Fibroblast of skin of abdomen (primary cell): ENCODE measurements around the gene ADH1A. TPM values are rescaled to one million over a fixed set of nuclear protein-coding genes. Genes with fewer than 3 reads are reported as not detected.
"Not testable (repeated sequence)": the region's sequence is repeated elsewhere in the genome, so short reads cannot be mapped to it uniquely, and the experiment has no call there.

Experiments
- DNase-seq: peaks from one replicate; pipeline ENCODE4 v3.0.0-alpha.2; 2013
- polyA plus RNA-seq, 2 experiments: library from polyadenylated mRNA; unstranded; fragments of 120-200 nt; gene quantifications; one replicate each; pipeline ENCODE4 v1.2.1, GENCODE V29; 2013; ENCODE audit not compliant: insufficient read length in 2 of 2

ADH1A gene
- not detected for polyA plus RNA-seq (2013, experiment 1 of 2; ENCODE audit: insufficient read length)
- polyA plus RNA-seq (2013, experiment 2 of 2; ENCODE audit: insufficient read length): not detected

DNA sequence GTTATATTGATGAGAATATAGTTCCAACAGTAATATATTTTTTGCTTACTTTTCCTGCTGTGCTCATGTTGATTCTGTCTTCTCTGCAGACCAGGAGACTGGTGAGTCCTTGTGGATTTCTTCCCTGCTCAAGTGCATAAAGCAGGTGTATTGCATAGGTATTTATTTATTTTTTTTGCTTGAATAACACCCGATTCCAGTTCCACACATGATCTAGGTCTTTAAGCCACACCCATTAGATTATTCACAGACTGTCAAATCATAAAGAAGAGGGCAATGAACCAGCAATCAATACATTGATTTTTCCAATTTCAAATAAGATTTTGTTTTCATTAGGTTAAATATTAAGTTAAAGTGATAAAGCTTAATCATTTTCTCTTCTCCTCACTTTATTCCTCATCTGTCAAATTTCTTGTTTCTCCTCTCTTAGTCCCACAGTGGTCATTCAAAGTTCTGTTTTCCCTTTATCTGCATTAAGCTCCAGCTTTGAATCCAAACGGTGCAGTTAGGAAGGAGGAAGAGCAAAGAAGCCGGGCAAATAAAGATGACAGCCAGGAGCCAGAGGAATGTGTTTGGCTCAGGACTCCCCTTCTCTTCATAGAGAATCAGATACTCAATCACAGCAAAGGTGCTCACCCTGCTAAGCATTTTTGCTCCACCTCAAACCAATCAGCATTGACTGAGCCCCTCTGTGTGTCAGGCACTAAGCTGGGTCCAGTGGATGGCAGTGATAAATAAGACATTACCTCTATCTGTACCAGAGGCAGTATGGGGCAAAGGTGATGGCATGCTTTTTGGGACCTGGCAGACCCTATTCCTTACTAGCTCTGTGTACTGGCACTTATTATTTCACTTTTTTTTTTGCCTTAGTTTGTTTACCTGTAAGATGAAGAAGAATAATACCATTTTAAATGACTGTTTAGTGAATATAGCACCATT lies at the start of gene ADH1A:
Gene ADH1A, minus strand, starts transcription at position 138 of the 939 bp plus-strand sequence. Its CDS starts 71 bp downstream, at position 67.
- DNase-seq: no peak

DNA sequence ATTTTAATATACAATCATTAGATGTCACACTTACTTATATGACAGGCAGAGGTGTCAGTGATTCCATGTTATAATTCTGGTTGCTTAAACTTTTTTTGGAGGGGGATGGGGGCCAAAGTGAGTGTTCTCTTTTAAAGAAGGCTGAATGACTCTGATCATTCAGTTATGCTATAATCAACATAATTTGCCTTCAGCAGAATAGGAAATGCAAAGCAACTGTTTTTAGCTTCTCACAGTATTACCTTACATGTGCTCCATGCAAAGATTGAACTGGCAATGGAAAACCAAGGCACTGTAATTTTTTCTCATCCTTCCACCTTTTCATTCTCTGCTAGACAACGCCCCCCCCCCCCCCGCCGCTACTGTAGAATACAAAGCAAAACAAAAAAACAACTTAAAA lies 48.4 kb upstream of the ADH1A start:
- no peak for DNase-seq

DNA sequence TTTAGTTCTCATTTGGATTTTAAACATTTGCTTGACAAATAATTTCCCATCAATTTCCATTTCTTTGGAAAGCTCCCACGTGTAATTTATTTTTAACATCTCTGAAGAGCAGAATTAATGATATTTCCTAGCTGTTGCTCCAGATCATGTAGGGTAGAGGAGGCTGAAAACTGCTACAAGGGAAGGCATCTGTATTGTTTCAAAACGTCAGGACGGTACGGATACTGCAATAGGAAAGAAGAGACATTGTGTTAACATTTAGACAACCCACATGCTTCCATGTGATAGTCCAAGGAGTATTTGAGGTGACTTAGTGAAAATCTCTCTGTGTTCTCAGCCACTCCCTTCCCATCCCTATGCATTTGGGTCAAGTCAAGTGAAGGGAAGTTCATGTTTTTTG lies 45.8 kb upstream of the ADH1A start:
- DNase-seq: no peak

GRCh38 chr4:99334880-99335279 lies 44.1 kb upstream of the ADH1A start:
- DNase-seq: no peak

DNA sequence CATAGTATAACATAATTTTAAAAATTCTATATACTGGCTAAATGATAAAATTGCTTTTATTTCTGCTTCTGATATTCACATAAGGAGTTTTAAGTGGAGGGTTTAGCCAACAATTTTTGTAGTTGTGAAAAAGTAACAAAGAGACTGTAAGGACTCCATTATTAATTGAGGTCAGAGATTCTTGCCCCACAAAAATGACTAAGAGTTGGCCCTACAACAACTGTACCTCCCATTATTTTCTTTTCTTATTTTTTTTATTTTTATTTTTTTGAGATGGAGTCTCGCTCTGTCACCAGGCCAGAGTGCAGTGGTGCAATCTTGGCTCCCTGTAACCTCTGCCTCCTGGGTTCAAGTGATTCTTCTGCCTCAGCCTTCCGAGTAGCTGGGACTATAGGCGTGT lies 39.9 kb upstream of the ADH1A start:
- no peak for DNase-seq

GRCh38 chr4:99329876-99330275 lies 39.1 kb upstream of the ADH1A start:
- DNase-seq: no peak

- peak; percentile 50 for DNase-seq
Measured at GRCh38 chr4:99324979-99325378, 34.2 kb upstream of the ADH1A start.

DNA sequence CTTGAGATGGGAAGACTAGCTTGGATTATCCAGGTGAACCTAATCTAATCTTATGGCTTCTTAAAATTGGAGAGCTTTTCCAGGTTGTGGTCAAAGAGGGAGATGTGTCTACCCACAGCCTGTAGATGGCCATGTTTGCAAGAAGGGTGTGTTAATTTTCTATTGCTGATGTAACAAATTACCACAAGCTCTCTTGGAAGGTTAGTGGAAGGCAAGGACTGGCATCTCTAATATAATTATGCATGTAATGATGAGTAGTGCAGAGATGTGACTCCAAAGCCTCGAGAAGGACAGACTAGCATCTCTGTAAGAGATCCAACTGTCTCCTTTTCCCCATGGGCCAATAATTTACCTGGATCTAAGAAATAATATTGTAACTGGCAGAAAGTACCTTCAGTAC lies 33.6 kb upstream of the ADH1A start:
- DNase-seq: no peak

- DNase-seq: peak; percentile 2
Measured at GRCh38 chr4:99323756-99324155, 33.0 kb upstream of the ADH1A start.

DNA sequence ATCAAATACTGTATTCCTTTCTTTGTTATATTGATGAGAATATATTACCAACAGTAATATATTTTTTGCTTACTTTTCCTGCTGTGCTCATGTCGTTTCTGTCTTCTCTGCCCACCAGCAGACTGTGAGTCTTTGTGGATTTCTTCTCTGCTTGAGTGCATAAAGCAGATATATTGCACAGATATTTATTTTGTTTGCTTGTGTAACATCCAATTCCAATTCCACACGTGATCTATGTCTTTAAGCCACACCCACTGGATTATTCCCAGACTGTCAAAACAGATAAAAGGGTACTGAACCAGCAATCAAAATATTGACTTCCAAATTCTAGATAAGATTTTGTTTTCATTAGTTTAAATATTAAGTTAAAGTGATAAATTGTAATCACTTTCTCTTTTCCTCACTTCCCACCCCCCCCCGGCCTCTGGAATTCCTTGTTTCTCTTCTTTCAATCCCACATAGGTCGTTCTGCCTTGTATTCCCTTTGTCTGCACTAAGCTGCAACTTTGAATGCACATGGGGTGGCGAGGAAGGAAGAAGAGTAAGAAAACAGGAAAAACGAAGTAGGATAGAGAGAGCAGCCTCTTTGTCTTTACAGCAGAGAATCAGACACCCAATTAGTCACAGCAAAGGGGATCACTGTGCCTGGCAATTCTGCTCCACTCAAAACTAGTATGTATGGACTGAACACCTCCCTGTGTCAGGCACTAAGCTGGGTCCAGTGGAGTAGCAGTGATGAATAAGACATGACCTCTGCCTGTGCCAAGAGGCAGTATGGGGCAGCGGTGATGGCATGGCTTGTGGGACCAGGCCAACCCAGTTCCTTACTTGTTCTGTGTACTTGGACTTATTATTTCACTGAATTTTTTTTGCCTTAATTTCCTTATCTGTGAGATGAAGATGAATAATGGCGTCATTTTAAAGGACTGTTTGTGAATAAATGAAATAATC lies 30.7 kb upstream of the ADH1A start, which contains the start of gene ADH1B:
Gene ADH1B, minus strand, starts transcription at position 161 of the 951 bp plus-strand sequence. Its CDS starts 70 bp downstream, at position 91.
- DNase-seq: no peak

GRCh38 chr4:99317811-99318210 lies 27.0 kb upstream of the ADH1A start:
- DNase-seq: not testable (repeated sequence)

GRCh38 chr4:99317354-99317753 lies 26.6 kb upstream of the ADH1A start:
- DNase-seq: no peak

- DNase-seq: no peak
Measured at GRCh38 chr4:99315839-99316238, 25.1 kb upstream of the ADH1A start.

GRCh38 chr4:99314211-99314610 lies 23.4 kb upstream of the ADH1A start:
- DNase-seq: no peak

DNA sequence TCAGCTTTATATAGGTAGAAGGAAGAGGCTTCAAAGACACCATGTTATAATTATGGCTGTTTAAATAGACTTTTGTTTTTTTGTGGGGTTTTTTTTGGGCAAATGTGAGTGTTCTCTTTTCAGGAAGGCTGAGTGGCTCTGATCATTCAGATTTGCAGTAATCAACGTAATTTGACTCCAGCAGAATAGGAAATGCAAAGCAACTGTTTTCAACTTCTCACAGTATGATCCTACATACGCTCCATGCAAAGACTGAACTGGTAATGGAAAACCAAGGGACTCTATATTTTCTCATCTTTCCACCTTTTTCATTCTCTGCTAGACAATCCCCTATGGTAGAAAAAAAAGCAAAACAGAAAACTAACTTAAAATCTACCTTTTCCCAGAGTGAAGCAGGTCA lies 19.6 kb upstream of the ADH1A start:
- DNase-seq: no peak

- DNase-seq: no peak
Measured at GRCh38 chr4:99305638-99306400, 15.0 kb upstream of the ADH1A start.

GRCh38 chr4:99301376-99302164 lies 10.8 kb upstream of the ADH1A start:
- peak; percentile 19 for DNase-seq

DNA sequence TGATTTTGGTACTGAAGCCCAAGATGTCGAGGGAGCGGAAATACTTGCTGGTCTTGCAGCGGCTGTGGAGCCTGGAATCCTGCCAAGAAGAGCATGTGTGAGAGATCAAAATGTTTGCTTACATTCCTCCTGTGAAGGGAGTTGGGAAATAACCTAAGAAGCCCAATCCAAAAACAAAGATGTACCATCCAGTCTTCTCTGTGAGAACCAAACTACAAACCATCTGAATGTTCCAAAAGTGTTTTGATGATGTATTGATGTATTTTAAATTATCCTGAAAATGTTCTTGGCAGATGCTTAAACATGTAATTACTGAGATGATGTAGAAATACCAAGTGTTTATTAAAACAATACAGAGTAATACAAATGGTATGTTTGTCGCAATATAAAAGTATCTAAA lies 10.1 kb upstream of the ADH1A start:
- DNase-seq: peak; percentile 93

- no peak for DNase-seq
Measured at GRCh38 chr4:99293357-99293756, 2.6 kb upstream of the ADH1A start.

DNA sequence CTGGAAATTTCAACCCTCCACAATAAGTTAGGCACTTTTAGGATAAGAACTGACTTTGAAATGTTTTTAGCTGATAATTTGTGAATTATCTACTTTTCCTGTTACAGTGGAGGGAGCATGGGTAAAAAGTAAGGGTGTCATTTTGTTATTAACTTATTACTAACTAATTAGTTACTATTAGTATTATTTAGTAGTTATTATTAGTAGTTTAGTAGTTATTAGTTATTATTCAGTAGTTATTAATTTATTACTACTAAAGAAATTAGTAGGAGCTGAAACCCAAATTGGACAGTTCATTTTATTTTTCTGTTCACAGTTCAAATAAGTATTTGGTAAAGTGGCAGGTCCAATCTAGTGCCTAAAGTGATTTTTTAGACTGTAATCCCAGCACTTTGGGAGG lies 5.4 kb downstream of the ADH1A start:
- DNase-seq: no peak

DNA sequence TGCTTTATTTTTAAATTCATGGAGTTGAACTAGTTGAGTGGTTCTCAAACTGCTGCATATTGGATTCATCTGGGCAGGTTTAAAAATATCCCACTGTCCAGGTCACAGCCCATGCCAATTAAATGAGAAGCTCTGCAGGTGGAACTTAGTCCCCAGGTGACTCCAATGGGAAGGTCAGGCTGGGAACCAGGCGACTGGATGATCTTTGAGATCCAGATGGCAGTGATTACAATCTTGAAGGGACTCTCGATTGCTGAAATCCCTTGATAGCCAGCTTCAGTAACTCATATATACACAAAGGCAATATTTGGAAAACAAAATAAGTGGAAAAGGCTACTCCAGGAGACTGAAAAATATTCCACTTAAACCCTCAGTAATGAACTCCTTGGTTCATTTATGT lies 8.1 kb downstream of the ADH1A start:
- no peak for DNase-seq
